Measurements from ENCODE around the gene POU6F2.

DNA sequence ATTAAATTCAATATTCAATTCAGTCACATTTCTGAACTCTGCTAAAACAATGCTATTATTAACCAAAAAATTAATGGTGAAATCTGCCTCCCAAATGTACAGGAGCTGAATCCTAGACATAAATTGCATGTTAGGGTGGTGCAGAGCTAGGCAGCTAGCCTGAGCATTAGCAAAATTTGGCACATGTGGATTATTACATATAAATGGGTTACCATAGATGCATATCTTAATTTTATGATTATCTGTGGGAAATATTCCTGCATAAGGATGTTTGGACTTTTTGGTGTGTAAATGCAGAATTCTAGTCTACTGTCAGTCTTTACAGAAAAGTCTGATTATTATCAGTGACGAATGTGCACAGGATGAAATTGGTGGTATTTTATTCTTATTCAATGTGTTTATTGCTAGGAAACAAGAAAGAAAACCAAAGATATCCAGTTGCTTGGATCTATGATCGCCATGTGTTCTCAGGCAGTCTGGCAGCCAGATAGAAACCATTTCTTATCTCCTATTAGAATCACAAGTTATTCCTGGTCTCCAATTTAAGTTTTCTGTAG is 150.7 kb downstream of the POU6F2 start:
- TF ChIP-seq, protein P1, sequence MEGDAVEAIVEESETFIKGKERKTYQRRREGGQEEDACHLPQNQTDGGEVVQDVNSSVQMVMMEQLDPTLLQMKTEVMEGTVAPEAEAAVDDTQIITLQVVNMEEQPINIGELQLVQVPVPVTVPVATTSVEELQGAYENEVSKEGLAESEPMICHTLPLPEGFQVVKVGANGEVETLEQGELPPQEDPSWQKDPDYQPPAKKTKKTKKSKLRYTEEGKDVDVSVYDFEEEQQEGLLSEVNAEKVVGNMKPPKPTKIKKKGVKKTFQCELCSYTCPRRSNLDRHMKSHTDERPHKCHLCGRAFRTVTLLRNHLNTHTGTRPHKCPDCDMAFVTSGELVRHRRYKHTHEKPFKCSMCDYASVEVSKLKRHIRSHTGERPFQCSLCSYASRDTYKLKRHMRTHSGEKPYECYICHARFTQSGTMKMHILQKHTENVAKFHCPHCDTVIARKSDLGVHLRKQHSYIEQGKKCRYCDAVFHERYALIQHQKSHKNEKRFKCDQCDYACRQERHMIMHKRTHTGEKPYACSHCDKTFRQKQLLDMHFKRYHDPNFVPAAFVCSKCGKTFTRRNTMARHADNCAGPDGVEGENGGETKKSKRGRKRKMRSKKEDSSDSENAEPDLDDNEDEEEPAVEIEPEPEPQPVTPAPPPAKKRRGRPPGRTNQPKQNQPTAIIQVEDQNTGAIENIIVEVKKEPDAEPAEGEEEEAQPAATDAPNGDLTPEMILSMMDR (conservative IDR thresholded peaks at IDR 0.05 in 1 of 2, IDR thresholded peaks at IDR 0.05 in 1 of 2; ENCODE audit: low read depth in 1 of 2, low read length in 2 of 2), result no peak
- TF ChIP-seq EZH2 (IDR thresholded peaks at IDR 0.05; ENCODE audit: low read length, missing control alignments), result no peak

All from fibroblast of lung (primary cell).